GM19438 (cell line): ENCODE measurements around the gene RALGAPB.

ENCODE experiments used
- ATAC-seq: cut with Tn5 transposase; IDR thresholded peaks from one replicate; pipeline ENCODE4 v1.9.1; 2021; ENCODE audit warnings: low read depth; ENCODE audit not compliant: unreplicated experiment

Gene RALGAPB

GRCh38 chr20:38603286-38603685, 130.6 kb downstream of the RALGAPB start:
- no peak for ATAC-seq

GRCh38 chr20:38604873-38605303, 132.2 kb downstream of the RALGAPB start:
- no peak for ATAC-seq

- ATAC-seq: no peak
Observed at GRCh38 chr20:38607351-38607750, 134.7 kb downstream of the RALGAPB start.

GRCh38 chr20:38608188-38608587, 135.5 kb downstream of the RALGAPB start:
- ATAC-seq: no peak

GRCh38 chr20:38609815-38610214, 137.2 kb downstream of the RALGAPB start:
- no peak for ATAC-seq

GRCh38 chr20:38610521-38610920, 137.9 kb downstream of the RALGAPB start:
- no peak for ATAC-seq

GRCh38 chr20:38612751-38613515, 140.3 kb downstream of the RALGAPB start:
- ATAC-seq: no peak

- no peak for ATAC-seq
Observed at GRCh38 chr20:38615283-38615682, 142.6 kb downstream of the RALGAPB start.

- ATAC-seq: no peak
Observed at GRCh38 chr20:38616457-38616856, 143.8 kb downstream of the RALGAPB start.

- no peak for ATAC-seq
Observed at GRCh38 chr20:38617011-38617829, 144.6 kb downstream of the RALGAPB start.

- no peak for ATAC-seq
Observed at GRCh38 chr20:38617830-38618196, 145.2 kb downstream of the RALGAPB start.

GRCh38 chr20:38620441-38620840, 147.8 kb downstream of the RALGAPB start:
- no peak for ATAC-seq

- no peak for ATAC-seq
Observed at GRCh38 chr20:38623061-38623460, 150.4 kb downstream of the RALGAPB start.

- ATAC-seq: no peak
Observed at GRCh38 chr20:38624084-38624483, 151.4 kb downstream of the RALGAPB start.

GRCh38 chr20:38625896-38626295, 153.3 kb downstream of the RALGAPB start:
- no peak for ATAC-seq

GRCh38 chr20:38626921-38627659, 154.4 kb downstream of the RALGAPB start:
- ATAC-seq: no peak
